Panc1 (cell line): ENCODE measurements around the gene HOXD11.

ENCODE experiments used
- POLR2AphosphoS5 ChIP-seq: IDR thresholded peaks from 2 replicates; pipeline ENCODE4 v1.6.1; 2012; ENCODE audit warnings: mild to moderate bottlenecking, low read depth, low read length, moderate library complexity
- SIN3A ChIP-seq: IDR thresholded peaks from 2 replicates; pipeline ENCODE4 v1.6.1; 2012; ENCODE audit warnings: low read depth, mild to moderate bottlenecking, low read length, moderate library complexity, borderline replicate concordance; ENCODE audit not compliant: insufficient read depth
- TCF7L2 ChIP-seq: IDR thresholded peaks from 2 replicates; pipeline ENCODE4 v1.6.1; 2011; ENCODE audit warnings: mild to moderate bottlenecking, low read depth, low read length, inconsistent platforms
- TF ChIP-seq, protein P1 (sequence below): fragments of 450-650 bp; IDR thresholded peaks from 2 replicates; pipeline ENCODE4 v1.5.1; 2017; ENCODE audit warnings: mild to moderate bottlenecking
- TF ChIP-seq, protein P2 (sequence below), 2 experiments: IDR thresholded peaks; 2 replicates each; pipeline ENCODE4 v1.6.1; 2011 to 2012; ENCODE audit warnings: low read depth in 2 of 2, control low read depth in 1 of 2, low read length in 1 of 2, mild to moderate bottlenecking in 1 of 2, moderate library complexity in 1 of 2; ENCODE audit not compliant: insufficient read depth in 1 of 2

DNA sequence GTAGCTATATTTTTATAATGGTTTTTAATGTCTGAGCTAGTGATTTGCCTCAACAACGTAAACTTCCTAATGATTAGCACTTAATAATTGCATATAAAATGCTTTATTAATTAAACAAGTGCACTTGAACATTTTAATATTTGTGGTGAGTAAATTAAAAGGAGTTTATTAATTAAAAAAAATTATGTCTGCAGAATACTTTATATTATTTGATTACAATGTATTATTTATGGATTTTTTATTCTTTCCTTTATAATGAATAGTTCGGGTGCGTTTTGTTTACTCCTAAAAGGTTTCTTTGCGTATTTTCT, 24.7 kb downstream of the HOXD11 start:
- TF ChIP-seq, protein P1, sequence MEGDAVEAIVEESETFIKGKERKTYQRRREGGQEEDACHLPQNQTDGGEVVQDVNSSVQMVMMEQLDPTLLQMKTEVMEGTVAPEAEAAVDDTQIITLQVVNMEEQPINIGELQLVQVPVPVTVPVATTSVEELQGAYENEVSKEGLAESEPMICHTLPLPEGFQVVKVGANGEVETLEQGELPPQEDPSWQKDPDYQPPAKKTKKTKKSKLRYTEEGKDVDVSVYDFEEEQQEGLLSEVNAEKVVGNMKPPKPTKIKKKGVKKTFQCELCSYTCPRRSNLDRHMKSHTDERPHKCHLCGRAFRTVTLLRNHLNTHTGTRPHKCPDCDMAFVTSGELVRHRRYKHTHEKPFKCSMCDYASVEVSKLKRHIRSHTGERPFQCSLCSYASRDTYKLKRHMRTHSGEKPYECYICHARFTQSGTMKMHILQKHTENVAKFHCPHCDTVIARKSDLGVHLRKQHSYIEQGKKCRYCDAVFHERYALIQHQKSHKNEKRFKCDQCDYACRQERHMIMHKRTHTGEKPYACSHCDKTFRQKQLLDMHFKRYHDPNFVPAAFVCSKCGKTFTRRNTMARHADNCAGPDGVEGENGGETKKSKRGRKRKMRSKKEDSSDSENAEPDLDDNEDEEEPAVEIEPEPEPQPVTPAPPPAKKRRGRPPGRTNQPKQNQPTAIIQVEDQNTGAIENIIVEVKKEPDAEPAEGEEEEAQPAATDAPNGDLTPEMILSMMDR, result no peak
- TF ChIP-seq SIN3A, result no peak
- TF ChIP-seq POLR2AphosphoS5, result no peak
- TF ChIP-seq, protein P2, sequence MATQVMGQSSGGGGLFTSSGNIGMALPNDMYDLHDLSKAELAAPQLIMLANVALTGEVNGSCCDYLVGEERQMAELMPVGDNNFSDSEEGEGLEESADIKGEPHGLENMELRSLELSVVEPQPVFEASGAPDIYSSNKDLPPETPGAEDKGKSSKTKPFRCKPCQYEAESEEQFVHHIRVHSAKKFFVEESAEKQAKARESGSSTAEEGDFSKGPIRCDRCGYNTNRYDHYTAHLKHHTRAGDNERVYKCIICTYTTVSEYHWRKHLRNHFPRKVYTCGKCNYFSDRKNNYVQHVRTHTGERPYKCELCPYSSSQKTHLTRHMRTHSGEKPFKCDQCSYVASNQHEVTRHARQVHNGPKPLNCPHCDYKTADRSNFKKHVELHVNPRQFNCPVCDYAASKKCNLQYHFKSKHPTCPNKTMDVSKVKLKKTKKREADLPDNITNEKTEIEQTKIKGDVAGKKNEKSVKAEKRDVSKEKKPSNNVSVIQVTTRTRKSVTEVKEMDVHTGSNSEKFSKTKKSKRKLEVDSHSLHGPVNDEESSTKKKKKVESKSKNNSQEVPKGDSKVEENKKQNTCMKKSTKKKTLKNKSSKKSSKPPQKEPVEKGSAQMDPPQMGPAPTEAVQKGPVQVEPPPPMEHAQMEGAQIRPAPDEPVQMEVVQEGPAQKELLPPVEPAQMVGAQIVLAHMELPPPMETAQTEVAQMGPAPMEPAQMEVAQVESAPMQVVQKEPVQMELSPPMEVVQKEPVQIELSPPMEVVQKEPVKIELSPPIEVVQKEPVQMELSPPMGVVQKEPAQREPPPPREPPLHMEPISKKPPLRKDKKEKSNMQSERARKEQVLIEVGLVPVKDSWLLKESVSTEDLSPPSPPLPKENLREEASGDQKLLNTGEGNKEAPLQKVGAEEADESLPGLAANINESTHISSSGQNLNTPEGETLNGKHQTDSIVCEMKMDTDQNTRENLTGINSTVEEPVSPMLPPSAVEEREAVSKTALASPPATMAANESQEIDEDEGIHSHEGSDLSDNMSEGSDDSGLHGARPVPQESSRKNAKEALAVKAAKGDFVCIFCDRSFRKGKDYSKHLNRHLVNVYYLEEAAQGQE (IDR thresholded peaks at IDR 0.05; ENCODE audit: insufficient read depth in 1 of 2, low read depth in 2 of 2, low read length in 1 of 2), result no peak
- no peak for TF ChIP-seq TCF7L2
